Peyer's patch (tissue), 4 donors: Measurements from ENCODE around the gene CELF2.

ENCODE experiments used
- POLR2A ChIP-seq, 2 donors: fragments of 450-650 bp; IDR thresholded peaks; one replicate each; pipeline ENCODE4 v1.5.1; 2017; ENCODE audit warnings: antibody characterized with exemption in 2 of 2, mild to moderate bottlenecking in 2 of 2, moderate library complexity in 2 of 2
- TF ChIP-seq, protein P1 (sequence below), 6 experiments: fragments of 450-650 bp in 4 of 6; fragments of 200-600 bp in 2 of 6; sonication (generic) in 1 of 6; IDR thresholded peaks; one replicate each; pipeline ENCODE4 v1.5.1; 2017 to 2019; ENCODE audit warnings: antibody characterized with exemption in 6 of 6, mild to moderate bottlenecking in 3 of 6, moderate library complexity in 1 of 6

DNA sequence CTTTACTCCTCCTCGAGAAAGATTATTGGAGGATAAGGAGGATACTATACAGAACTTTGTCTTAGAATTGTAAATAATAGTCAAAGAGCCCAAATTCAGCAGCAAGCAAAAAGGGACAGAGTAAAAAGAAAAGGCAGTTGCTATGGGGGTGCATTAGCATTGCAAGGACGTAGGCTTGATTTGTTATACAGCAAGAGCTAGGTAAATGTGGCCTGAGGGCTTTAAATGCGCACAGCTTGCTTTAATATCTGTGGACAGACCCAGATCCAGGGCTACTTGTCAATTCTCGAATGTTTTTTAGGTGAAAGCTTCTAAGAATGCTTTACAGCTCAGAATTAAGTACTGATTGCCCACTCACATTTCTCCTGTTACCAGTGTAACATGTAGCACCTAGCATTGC is 58.5 kb downstream of the CELF2 start:
- TF ChIP-seq, protein P1, sequence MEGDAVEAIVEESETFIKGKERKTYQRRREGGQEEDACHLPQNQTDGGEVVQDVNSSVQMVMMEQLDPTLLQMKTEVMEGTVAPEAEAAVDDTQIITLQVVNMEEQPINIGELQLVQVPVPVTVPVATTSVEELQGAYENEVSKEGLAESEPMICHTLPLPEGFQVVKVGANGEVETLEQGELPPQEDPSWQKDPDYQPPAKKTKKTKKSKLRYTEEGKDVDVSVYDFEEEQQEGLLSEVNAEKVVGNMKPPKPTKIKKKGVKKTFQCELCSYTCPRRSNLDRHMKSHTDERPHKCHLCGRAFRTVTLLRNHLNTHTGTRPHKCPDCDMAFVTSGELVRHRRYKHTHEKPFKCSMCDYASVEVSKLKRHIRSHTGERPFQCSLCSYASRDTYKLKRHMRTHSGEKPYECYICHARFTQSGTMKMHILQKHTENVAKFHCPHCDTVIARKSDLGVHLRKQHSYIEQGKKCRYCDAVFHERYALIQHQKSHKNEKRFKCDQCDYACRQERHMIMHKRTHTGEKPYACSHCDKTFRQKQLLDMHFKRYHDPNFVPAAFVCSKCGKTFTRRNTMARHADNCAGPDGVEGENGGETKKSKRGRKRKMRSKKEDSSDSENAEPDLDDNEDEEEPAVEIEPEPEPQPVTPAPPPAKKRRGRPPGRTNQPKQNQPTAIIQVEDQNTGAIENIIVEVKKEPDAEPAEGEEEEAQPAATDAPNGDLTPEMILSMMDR (IDR thresholded peaks at IDR 0.05), result no peak
- no peak for TF ChIP-seq POLR2A (IDR thresholded peaks at IDR 0.05)
